GM23248 (cell line): ENCODE data around the gene NDUFAB1.

Experiments used
- EZH2 ChIP-seq: fragments of 200-600 bp; sonication (generic); IDR thresholded peaks from 2 replicates; pipeline ENCODE4 v1.6.1; 2018; ENCODE audit warnings: antibody characterized with exemption, mild to moderate bottlenecking; ENCODE audit not compliant: insufficient read depth, poor library complexity, severe bottlenecking
- EZH2phosphoT487 ChIP-seq: fragments of 200-600 bp; sonication (generic); IDR thresholded peaks from 2 replicates; pipeline ENCODE4 v1.6.1; 2018; ENCODE audit warnings: antibody characterized with exemption, moderate library complexity, mild to moderate bottlenecking, low read depth; ENCODE audit not compliant: insufficient read depth

DNA sequence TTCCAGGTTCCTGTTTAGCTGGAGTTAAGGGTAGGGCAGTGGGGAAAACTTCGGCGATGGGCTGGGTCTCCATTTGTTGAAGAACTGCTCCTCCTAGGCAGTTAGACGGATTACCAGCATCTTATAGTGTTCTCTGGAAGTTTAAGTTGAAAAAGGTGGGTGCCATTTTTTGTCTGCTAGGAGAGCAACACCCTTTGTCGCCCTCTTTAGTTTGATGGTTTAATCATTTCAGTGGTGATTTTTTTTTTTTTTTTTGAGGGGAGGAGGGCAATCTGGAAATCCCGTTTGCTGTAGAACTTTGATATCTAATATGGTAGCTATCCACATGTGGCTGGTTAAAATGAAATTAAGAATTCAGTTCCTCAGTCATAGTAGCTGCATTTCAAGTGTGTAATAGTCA, 34.5 kb downstream of the NDUFAB1 start:
- TF ChIP-seq EZH2 (no peak), EZH2phosphoT487 (no peak)
